GM23338 (cell line): ENCODE data around the gene BICC1. TPM values are rescaled to one million over a fixed set of nuclear protein-coding genes. Genes with fewer than 3 reads are reported as not detected.

Source experiments
- ATAC-seq: fragments of 200-7000 bp; cut with Tn5 transposase; 3 replicates; pipeline ENCODE4 v1.9.1; 2020
- DNase-seq: peaks from one replicate; pipeline ENCODE4 v3.0.0-alpha.2; 2015; ENCODE audit warnings: low spot score
- H2AFZ ChIP-seq: fragments of 200-600 bp; sonication (generic); 2 replicates; pipeline ENCODE4 v1.8.0; 2016; ENCODE audit warnings: antibody characterized with exemption, mild to moderate bottlenecking, moderate library complexity
- H3F3A ChIP-seq: fragments of 200-600 bp; sonication (generic); replicated peaks from 2 replicates; pipeline ENCODE4 v1.8.0; 2017; ENCODE audit warnings: antibody characterized with exemption, mixed run types, low read depth
- H3K27ac ChIP-seq: fragments of 200-600 bp; sonication (generic); 2 replicates; pipeline ENCODE4 v1.6.1; 2016; ENCODE audit warnings: low read depth
- H3K27me3 ChIP-seq: fragments of 200-600 bp; sonication (generic); 2 replicates; pipeline ENCODE4 v1.8.0; 2016; ENCODE audit warnings: mild to moderate bottlenecking, mixed run types, moderate library complexity; ENCODE audit not compliant: insufficient read depth
- H3K36me3 ChIP-seq: fragments of 200-600 bp; sonication (generic); 2 replicates; pipeline ENCODE4 v1.8.0; 2016; ENCODE audit warnings: mild to moderate bottlenecking; ENCODE audit not compliant: insufficient read depth
- H3K4me1 ChIP-seq: fragments of 200-600 bp; sonication (generic); 2 replicates; pipeline ENCODE4 v1.8.0; 2016; ENCODE audit warnings: mild to moderate bottlenecking, moderate library complexity; ENCODE audit not compliant: insufficient read depth
- H3K4me2 ChIP-seq: fragments of 200-600 bp; sonication (generic); 2 replicates; pipeline ENCODE4 v1.7.1; 2017; ENCODE audit warnings: mixed run types
- H3K4me3 ChIP-seq: fragments of 200-600 bp; sonication (generic); 2 replicates; pipeline ENCODE4 v1.6.1; 2016; ENCODE audit warnings: mixed run types
- H3K79me2 ChIP-seq: fragments of 200-600 bp; sonication (generic); replicated peaks from 2 replicates; pipeline ENCODE4 v1.8.0; 2017; ENCODE audit warnings: mild to moderate bottlenecking; ENCODE audit not compliant: insufficient read depth
- H3K9me2 ChIP-seq: fragments of 200-600 bp; sonication (generic); 2 replicates; pipeline ENCODE4 v1.8.0; 2017; ENCODE audit not compliant: insufficient read depth
- H4K20me1 ChIP-seq: fragments of 200-600 bp; sonication (generic); replicated peaks from 2 replicates; pipeline ENCODE4 v1.8.0; 2017; ENCODE audit warnings: mild to moderate bottlenecking; ENCODE audit not compliant: insufficient read depth
- H3K27ac Mint-ChIP-seq: 2 replicates; pipeline ENCODE4 v1.8.0; 2020; ENCODE audit warnings: inconsistent platforms, mild to moderate bottlenecking, moderate library complexity, mixed read lengths
- H3K27me3 Mint-ChIP-seq: 3 replicates; pipeline ENCODE4 v1.8.0; 2022; ENCODE audit warnings: low read depth, mild to moderate bottlenecking, moderate library complexity, mixed read lengths, inconsistent platforms; ENCODE audit not compliant: insufficient read depth, poor library complexity
- H3K36me3 Mint-ChIP-seq: 3 replicates; pipeline ENCODE4 v1.8.0; 2021; ENCODE audit warnings: low read depth, mild to moderate bottlenecking, inconsistent platforms, moderate library complexity, mixed read lengths
- H3K4me1 Mint-ChIP-seq: 3 replicates; pipeline ENCODE4 v1.8.0; 2020; ENCODE audit warnings: mild to moderate bottlenecking, inconsistent platforms, mixed read lengths
- H3K4me3 Mint-ChIP-seq: 3 replicates; pipeline ENCODE4 v1.8.0; 2021; ENCODE audit warnings: moderate library complexity, mild to moderate bottlenecking, inconsistent platforms, mixed read lengths
- H3K9me3 Mint-ChIP-seq: 3 replicates; pipeline ENCODE4 v1.8.0; 2020; ENCODE audit warnings: moderate library complexity, mild to moderate bottlenecking, inconsistent platforms, mixed read lengths
- CREB1 ChIP-seq: fragments of 250-450 bp; sonication (Bioruptor Pico); IDR thresholded peaks from 2 replicates; pipeline ENCODE4 v1.5.0; 2020; ENCODE audit warnings: low read depth, mild to moderate bottlenecking, moderate library complexity
- CTCF ChIP-seq, 2 experiments: fragments of 200-600 bp in 1 of 2; sonication (generic) in 1 of 2; conservative IDR thresholded peaks; 2 replicates each; pipeline versions ENCODE4 v1.5.1 to v1.6.1; 2016 to 2017; ENCODE audit warnings: antibody characterized with exemption in 2 of 2, low read depth in 2 of 2, mild to moderate bottlenecking in 2 of 2, moderate library complexity in 1 of 2
- ETS1 ChIP-seq: IDR thresholded peaks from 2 replicates; pipeline ENCODE4 v1.6.1; 2016; ENCODE audit warnings: antibody characterized with exemption
- NANOG ChIP-seq: IDR thresholded peaks from 2 replicates; pipeline ENCODE4 v1.6.1; 2016; ENCODE audit warnings: antibody characterized with exemption, borderline replicate concordance
- POLR2AphosphoS5 ChIP-seq: IDR thresholded peaks from 2 replicates; pipeline ENCODE4 v1.6.1; 2016; ENCODE audit warnings: antibody characterized with exemption, low read depth
- STAT1 ChIP-seq: IDR thresholded peaks from one replicate; pipeline ENCODE4 v1.6.1; 2016; ENCODE audit warnings: antibody characterized with exemption; ENCODE audit not compliant: unreplicated experiment
- ZNF331 ChIP-seq: fragments of 250-450 bp; sonication (Bioruptor Pico); IDR thresholded peaks from 2 replicates; pipeline ENCODE4 v1.5.0; 2020; ENCODE audit warnings: low read depth, mild to moderate bottlenecking, moderate library complexity
- ZNF462 ChIP-seq: fragments of 250-450 bp; sonication (Bioruptor Pico); IDR thresholded peaks from 2 replicates; pipeline ENCODE4 v1.5.0; 2020; ENCODE audit warnings: mild to moderate bottlenecking, moderate library complexity
- polyA plus RNA-seq: library from polyadenylated mRNA; unstranded; fragments of >200 nt; fragmentation: Nextera tagmentation; extraction: Ambion mirVana; gene quantifications from 2 replicates; pipeline ENCODE4 v1.2.1, GENCODE V29; 2016
- total RNA-seq: library from RNA; depleted of rRNA; stranded (reverse); fragments of >200 nt; shearing (Covaris generic); gene quantifications from 2 replicates; pipeline ENCODE4 v1.2.3, GENCODE V29; 2014

Gene BICC1
- total and polyA plus RNA-seq, 2 experiments from 2014 or later, result 1.3 to 2.2 TPM

- Histone ChIP-seq H3K4me3 (no peak overlapping the region), H3K27ac (no peak overlapping the region), H3K27me3 (no peaks in the 10 kb centered on the region), H3K36me3 (no peaks in the 10 kb centered on the region), H3K79me2 (no peaks in the 10 kb centered on the region), H2AFZ (no peak overlapping the region), H3K4me1 (no peaks in the 10 kb centered on the region), H3K9me2 (no peaks in the 10 kb centered on the region), H4K20me1 (no peaks in the 10 kb centered on the region), H3K4me2 (no peak overlapping the region), H3F3A (no peaks in the 10 kb centered on the region)
- no peak overlapping the region for H3K27ac Mint-ChIP-seq
- peaks cover 4% of the 10 kb centered on the region; the same call in 1 of the 3 replicates for H3K4me1 Mint-ChIP-seq
- no peak overlapping the region for H3K4me3 Mint-ChIP-seq
- H3K27me3 Mint-ChIP-seq, result peaks cover 6% of the 10 kb centered on the region
- DNase-seq, result no peak
- no peak for TF ChIP-seq ZNF331
- no peak for TF ChIP-seq ZNF462 (CRISPR knock-in tag)
- no peak for TF ChIP-seq CTCF (conservative IDR thresholded peaks at IDR 0.05; ENCODE audit: low read depth in 2 of 2)
- no peak for TF ChIP-seq CREB1 (CRISPR knock-in tag)
- TF ChIP-seq ETS1, result no peak
- no peak for TF ChIP-seq POLR2AphosphoS5
- TF ChIP-seq STAT1, result no peak
- no peak for TF ChIP-seq NANOG
- ATAC-seq, result no peak
- peaks cover 5% of the 10 kb centered on the region; the same call in 1 of the 3 replicates for H3K9me3 Mint-ChIP-seq
- H3K36me3 Mint-ChIP-seq, result peaks cover 4% of the 10 kb centered on the region; the same call in 1 of the 3 replicates
Observed at GRCh38 chr10:58836176-58836700, 323.6 kb downstream of the BICC1 start.
